Ectodermal cell (in vitro differentiated cells): ENCODE measurements around the gene RPLP2.

Source experiments
- H3K27ac ChIP-seq: 2 replicates; pipeline ENCODE4 v1.7.0; 2013; ENCODE audit warnings: mild to moderate bottlenecking, low read depth, low read length; ENCODE audit not compliant: insufficient read depth, poor library complexity, severe bottlenecking
- H3K27me3 ChIP-seq: 2 replicates; pipeline ENCODE4 v1.7.0; 2013; ENCODE audit warnings: mild to moderate bottlenecking, low read length; ENCODE audit not compliant: insufficient read depth, control insufficient read depth, poor library complexity, severe bottlenecking
- H3K36me3 ChIP-seq: one replicate; pipeline ENCODE4 v1.7.0; 2013; ENCODE audit warnings: low read length; ENCODE audit not compliant: control insufficient read depth, insufficient read depth
- H3K4me1 ChIP-seq: one replicate; pipeline ENCODE4 v1.7.0; 2013; ENCODE audit warnings: low read length; ENCODE audit not compliant: control insufficient read depth, insufficient read depth
- H3K4me3 ChIP-seq: 2 replicates; pipeline ENCODE4 v1.7.0; 2013; ENCODE audit warnings: low read depth, low read length, control low read depth; ENCODE audit not compliant: insufficient read depth
- H3K9me3 ChIP-seq: 2 replicates; pipeline ENCODE4 v1.7.0; 2013; ENCODE audit warnings: mild to moderate bottlenecking, low read length, moderate library complexity; ENCODE audit not compliant: control insufficient read depth
- WGBS, 2 experiments: methylation state at CpG; one replicate each; pipeline ENCODE4 v1.1.7; 2013; ENCODE audit warnings: missing lambda C conversion rate in 2 of 2; 5-methylcytosine and 5-hydroxymethylcytosine counted together

Gene RPLP2

GRCh38 chr11:766106-766935 lies 43.4 kb upstream of the RPLP2 start:
- Histone ChIP-seq H3K4me1 (no peaks in the 10 kb centered on the region), H3K27ac (no peak overlapping the region), H3K36me3 (peaks cover 21% of the 10 kb centered on the region), H3K4me3 (no peak overlapping the region), H3K9me3 (no peaks in the 10 kb centered on the region), H3K27me3 (no peaks in the 10 kb centered on the region)
- 91 to 95% methylated on average over 11 of the region's 11 CpGs for WGBS, 2 experiments

- H3K4me3 ChIP-seq = no peak overlapping the region
- no peaks in the 10 kb centered on the region for H3K9me3 ChIP-seq
- 92 to 95% methylated on average over 2 of the region's 2 CpGs for WGBS, 2 experiments
- no peaks in the 10 kb centered on the region for H3K4me1 ChIP-seq
- H3K27me3 ChIP-seq = no peaks in the 10 kb centered on the region
- peaks cover 18% of the 10 kb centered on the region for H3K36me3 ChIP-seq
- H3K27ac ChIP-seq = no peak overlapping the region
These were observed 42.9 kb upstream of the RPLP2 start for GRCh38 chr11:766936-767210.

- H3K27ac ChIP-seq = no peak overlapping the region
- no peak overlapping the region for H3K4me3 ChIP-seq
- H3K9me3 ChIP-seq = no peaks in the 10 kb centered on the region
- peaks cover 1% of the 10 kb centered on the region for H3K4me1 ChIP-seq
- H3K27me3 ChIP-seq = no peaks in the 10 kb centered on the region
- H3K36me3 ChIP-seq = peaks cover 18% of the 10 kb centered on the region
- 90 to 92% methylated on average over 11 of the region's 11 CpGs for WGBS, 2 experiments
These were observed 42.5 kb upstream of the RPLP2 start for GRCh38 chr11:767238-767637.

GRCh38 chr11:769887-770641 lies 39.7 kb upstream of the RPLP2 start:
- H3K27me3 ChIP-seq = no peaks in the 10 kb centered on the region
- no peak overlapping the region for H3K27ac ChIP-seq
- H3K36me3 ChIP-seq = peaks cover 7% of the 10 kb centered on the region
- H3K4me3 ChIP-seq = no peak overlapping the region
- peaks cover 12% of the 10 kb centered on the region for H3K4me1 ChIP-seq
- WGBS, 2 experiments = 93 to 94% methylated on average over 23 of the region's 23 CpGs
- H3K9me3 ChIP-seq = no peaks in the 10 kb centered on the region

DNA sequence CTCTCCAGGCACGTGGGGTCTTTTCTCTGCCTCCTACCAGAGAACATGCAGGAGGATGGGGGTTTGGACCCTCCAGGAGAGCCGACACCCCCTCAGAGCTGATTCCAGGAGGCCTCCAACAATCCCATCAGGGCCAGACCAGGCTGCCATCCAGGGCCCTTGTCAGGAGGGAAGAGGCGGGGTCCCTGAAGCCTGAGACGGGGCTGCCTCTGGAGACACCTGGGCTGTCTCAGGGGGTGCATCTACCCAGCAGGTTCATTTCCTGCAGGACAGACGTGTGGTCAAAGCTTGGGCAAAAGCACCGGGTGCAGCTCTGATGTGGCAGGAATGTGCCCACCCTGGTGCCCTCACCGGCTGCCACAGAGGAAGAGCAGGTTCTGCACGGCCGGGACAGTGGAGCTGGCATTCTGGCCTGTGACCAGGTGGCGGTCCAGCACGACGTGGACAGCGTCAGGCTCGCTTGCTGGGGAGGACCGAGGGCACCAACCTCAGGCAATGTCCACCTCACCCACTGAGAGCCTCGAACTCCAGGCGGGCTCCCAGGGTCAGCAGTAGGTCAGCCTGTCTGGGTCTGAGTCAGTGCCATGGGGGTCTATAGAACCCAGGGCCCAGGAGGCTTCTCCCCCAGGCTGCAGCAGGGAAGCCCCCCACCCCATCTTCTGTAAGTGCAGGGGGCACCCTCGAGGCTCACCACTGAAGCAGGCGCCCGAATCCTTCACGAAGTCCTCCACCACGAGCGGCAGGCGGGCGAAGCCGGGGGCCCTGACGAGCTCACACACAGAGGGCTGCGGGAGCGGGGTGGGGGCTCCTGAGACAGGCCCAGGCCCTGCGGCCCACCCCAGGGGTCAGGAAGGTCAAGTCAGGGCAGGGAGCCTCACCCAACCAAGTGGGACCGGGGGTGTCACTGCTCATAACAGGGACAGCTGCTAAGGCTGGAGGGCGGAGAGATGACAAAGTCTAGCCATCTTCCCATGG lies 38.8 kb upstream of the RPLP2 start:
- peaks cover 7% of the 10 kb centered on the region for H3K36me3 ChIP-seq
- no peak overlapping the region for H3K27ac ChIP-seq
- no peaks in the 10 kb centered on the region for H3K27me3 ChIP-seq
- no peaks in the 10 kb centered on the region for H3K9me3 ChIP-seq
- H3K4me1 ChIP-seq = peaks cover 19% of the 10 kb centered on the region
- H3K4me3 ChIP-seq = no peak overlapping the region
- WGBS, 2 experiments = 96 to 97% methylated on average over 32 of the region's 32 CpGs

GRCh38 chr11:771617-772204 lies 38.1 kb upstream of the RPLP2 start:
- H3K9me3 ChIP-seq = no peaks in the 10 kb centered on the region
- peaks cover 19% of the 10 kb centered on the region for H3K4me1 ChIP-seq
- WGBS, 2 experiments = 76 to 84% methylated on average over 15 of the region's 15 CpGs
- H3K27ac ChIP-seq = no peak overlapping the region
- H3K4me3 ChIP-seq = no peak overlapping the region
- no peaks in the 10 kb centered on the region for H3K27me3 ChIP-seq
- peaks cover 7% of the 10 kb centered on the region for H3K36me3 ChIP-seq

- peak overlapping the region; percentile 48 for H3K27ac ChIP-seq
- no peak overlapping the region for H3K4me3 ChIP-seq
- peaks cover 19% of the 10 kb centered on the region for H3K4me1 ChIP-seq
- peaks cover 7% of the 10 kb centered on the region for H3K36me3 ChIP-seq
- H3K9me3 ChIP-seq = no peaks in the 10 kb centered on the region
- 89 to 90% methylated on average over 34 of the region's 34 CpGs for WGBS, 2 experiments
- H3K27me3 ChIP-seq = no peaks in the 10 kb centered on the region
These were observed 37.1 kb upstream of the RPLP2 start for GRCh38 chr11:772429-773390.

DNA sequence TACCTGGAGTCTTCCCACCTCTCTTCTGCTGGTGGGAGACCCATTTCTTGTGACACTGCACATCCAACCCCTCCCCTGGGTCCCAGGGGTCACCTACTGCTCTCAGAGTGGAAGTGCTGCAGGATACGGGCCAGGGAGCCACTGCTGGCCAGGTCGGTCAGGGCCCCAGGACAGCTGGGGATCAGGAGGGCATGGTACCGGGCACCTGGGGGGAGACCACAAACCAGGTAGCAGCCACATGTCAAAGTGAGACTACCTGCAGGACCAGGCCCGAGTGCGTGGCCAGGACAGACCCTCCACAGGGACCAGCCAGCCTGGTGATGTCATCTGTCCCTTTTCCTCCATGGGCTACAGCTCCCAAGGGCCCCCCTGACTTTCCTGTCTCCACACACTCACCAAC lies 36.3 kb upstream of the RPLP2 start:
- Histone ChIP-seq H3K9me3 (no peaks in the 10 kb centered on the region), H3K27ac (no peak overlapping the region), H3K27me3 (no peaks in the 10 kb centered on the region), H3K4me1 (peaks cover 22% of the 10 kb centered on the region), H3K36me3 (peaks cover 7% of the 10 kb centered on the region), H3K4me3 (no peak overlapping the region)
- 94 to 95% methylated on average over 5 of the region's 5 CpGs for WGBS, 2 experiments

DNA sequence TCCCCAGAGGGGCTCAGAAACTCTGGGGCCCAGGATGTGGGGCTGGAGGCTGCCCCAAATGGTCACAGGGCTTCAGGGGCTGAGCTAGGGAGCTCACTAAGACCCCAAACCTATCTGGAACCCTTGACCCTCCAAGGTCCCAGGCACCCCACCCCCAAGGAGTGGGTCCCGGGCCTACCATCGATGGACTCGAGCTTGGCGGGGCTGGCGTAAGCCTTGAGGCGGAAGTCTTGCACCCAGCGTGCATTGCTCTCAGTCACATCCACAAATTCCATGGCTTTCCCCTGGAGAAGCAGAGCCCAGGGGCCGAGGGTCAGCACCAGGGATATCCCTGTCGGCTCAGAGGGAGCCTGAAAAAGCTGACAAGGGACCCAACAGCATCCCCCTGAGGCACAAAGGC lies 35.9 kb upstream of the RPLP2 start:
- Histone ChIP-seq H3K9me3 (no peaks in the 10 kb centered on the region), H3K27ac (no peak overlapping the region), H3K27me3 (no peaks in the 10 kb centered on the region), H3K4me3 (no peak overlapping the region), H3K36me3 (peaks cover 7% of the 10 kb centered on the region), H3K4me1 (peaks cover 24% of the 10 kb centered on the region)
- 93 to 96% methylated on average over 9 of the region's 9 CpGs for WGBS, 2 experiments
